Right atrium auricular region (tissue), 2 donors: Measurements from ENCODE around the gene CLVS2. TPM values are rescaled to one million over a fixed set of nuclear protein-coding genes. Genes with fewer than 3 reads are reported as not detected.

Experiments used
- DNase-seq: peaks from one replicate; pipeline ENCODE4 v3.0.0-alpha.2; 2019; ENCODE audit warnings: low spot score
- H3K27ac ChIP-seq, 2 donors: fragments of 200-600 bp; sonication (generic); 1 replicate in 1 of 2; 2 replicates in 1 of 2; pipeline ENCODE4 v1.5.1; 2016 to 2019
- H3K27me3 ChIP-seq, 2 donors: fragments of 200-600 bp; sonication (generic); one replicate each; pipeline versions ENCODE4 v1.5.1 to v1.6.0; 2017 to 2019
- H3K36me3 ChIP-seq: fragments of 200-600 bp; sonication (generic); one replicate; pipeline ENCODE4 v1.5.1; 2016
- H3K4me1 ChIP-seq, 2 donors: fragments of 200-600 bp; sonication (generic); one replicate each; pipeline versions ENCODE4 v1.5.1 to v1.6.0; 2017 to 2019
- H3K4me3 ChIP-seq, 2 donors: fragments of 200-600 bp; sonication (generic); 1 replicate in 1 of 2; 2 replicates in 1 of 2; pipeline ENCODE4 v1.5.1; 2017 to 2019; ENCODE audit warnings: mild to moderate bottlenecking in 1 of 2, moderate library complexity in 1 of 2
- H3K9me3 ChIP-seq, 2 donors: fragments of 200-600 bp; sonication (generic); one replicate each; pipeline ENCODE4 v1.5.1; 2019
- CTCF ChIP-seq, 2 donors: fragments of 200-600 bp; sonication (generic); IDR thresholded peaks; one replicate each; pipeline ENCODE4 v1.5.1; 2019; ENCODE audit warnings: antibody characterized with exemption in 2 of 2
- total RNA-seq, 2 donors: library from RNA; depleted of rRNA; stranded (reverse); fragments of >200 nt; gene quantifications; one replicate each; pipeline ENCODE4 v1.1.0, GENCODE V29; 2016

CLVS2 gene
- total RNA-seq, 2 donors from 2014 or later = not detected

DNA sequence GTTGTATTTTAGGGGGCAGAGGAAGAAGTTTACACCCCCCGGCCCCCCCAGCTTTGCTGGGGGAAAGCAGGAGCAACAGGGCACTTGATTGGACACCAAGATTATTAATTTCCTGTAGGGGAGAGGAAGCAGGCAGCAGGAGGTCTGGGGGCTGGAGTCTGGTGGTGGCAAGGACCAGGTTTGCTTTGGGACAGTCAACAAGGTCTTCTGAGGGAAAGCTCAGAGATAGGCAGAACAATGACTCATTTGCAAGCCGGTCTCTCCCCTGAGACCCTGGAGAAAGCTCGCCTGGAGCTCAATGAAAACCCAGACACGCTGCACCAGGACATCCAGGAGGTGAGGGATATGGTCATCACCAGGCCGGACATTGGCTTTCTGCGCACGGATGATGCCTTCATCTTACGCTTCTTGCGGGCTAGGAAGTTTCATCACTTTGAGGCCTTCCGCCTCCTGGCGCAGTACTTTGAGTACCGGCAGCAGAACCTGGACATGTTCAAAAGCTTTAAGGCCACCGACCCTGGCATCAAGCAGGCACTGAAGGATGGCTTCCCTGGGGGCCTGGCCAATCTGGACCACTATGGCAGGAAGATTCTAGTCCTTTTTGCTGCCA lies 1.6 kb downstream of the CLVS2 start:
- Histone ChIP-seq H3K27ac (no peak overlapping the region), H3K4me1 (peaks cover 0 to 11% of the 10 kb centered on the region in 2 donors), H3K9me3 (no peaks in the 10 kb centered on the region), H3K36me3 (no peaks in the 10 kb centered on the region), H3K27me3 (peaks cover 3 to 13% of the 10 kb centered on the region in 2 donors), H3K4me3 (no peak overlapping the region)
- DNase-seq = no peak
- TF ChIP-seq CTCF (IDR thresholded peaks at IDR 0.05) = no peak

DNA sequence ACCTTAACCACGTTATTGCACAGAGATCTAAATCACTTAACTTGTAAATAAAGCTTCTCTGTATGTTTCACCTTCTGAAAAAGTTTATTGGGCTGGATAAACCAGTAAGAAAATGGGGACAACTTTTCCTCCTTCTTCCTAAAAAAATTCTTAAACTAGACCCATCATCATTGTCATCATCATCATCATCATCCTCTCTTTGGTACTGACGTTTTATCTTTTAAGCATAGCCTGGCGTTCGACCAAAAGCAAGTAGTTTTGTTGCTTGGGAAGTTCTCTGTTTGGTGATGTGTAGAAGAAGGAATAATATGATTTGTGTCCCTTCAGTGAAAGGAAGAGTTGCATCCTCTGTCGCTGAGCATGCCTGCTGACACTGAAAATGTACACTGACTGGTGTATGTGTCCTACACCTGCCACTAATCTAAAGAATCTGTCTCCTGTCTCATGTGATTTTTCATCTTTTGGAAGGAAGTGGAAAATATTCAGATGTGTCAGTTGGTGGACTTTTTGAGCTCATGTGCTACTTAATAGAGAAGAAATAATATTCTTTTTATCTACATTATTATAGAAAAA lies 2.5 kb downstream of the CLVS2 start:
- Histone ChIP-seq H3K4me1 (peaks cover 0 to 11% of the 10 kb centered on the region in 2 donors), H3K4me3 (no peak overlapping the region), H3K27me3 (peaks cover 3 to 13% of the 10 kb centered on the region in 2 donors), H3K9me3 (no peaks in the 10 kb centered on the region), H3K36me3 (no peaks in the 10 kb centered on the region), H3K27ac (no peak overlapping the region)
- no peak for DNase-seq
- TF ChIP-seq CTCF (IDR thresholded peaks at IDR 0.05) = no peak

DNA sequence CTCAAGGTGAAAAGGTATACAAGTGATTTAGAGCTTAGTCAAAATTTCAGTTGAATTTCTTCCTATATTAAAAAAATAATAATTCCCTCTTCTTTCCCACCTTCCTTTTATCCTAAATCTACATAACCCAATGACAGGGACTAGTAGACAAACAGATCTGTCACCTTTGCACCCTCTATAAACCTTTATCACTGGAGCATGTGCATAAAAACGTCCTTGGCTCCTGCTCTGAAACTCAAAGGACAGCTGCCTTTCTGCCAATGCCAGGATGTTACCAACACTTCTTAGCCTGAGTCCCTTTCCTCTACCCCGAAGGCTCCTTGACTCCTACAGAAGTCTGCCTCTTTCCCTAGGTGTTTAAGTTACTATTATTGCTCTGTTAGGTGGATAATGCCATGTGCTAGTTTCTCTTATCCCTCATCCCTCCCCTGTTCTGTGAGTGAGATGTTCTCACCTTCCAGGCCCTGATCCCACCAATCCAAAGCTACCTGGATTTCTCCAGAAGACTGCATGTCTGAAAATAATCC lies 4.3 kb downstream of the CLVS2 start:
- no peak for TF ChIP-seq CTCF (IDR thresholded peaks at IDR 0.05)
- Histone ChIP-seq H3K27me3 (peaks cover 3 to 13% of the 10 kb centered on the region in 2 donors), H3K4me3 (no peak overlapping the region), H3K27ac (no peak overlapping the region), H3K9me3 (no peaks in the 10 kb centered on the region), H3K36me3 (no peaks in the 10 kb centered on the region), H3K4me1 (peaks cover 0 to 11% of the 10 kb centered on the region in 2 donors)
- no peak for DNase-seq

GRCh38 chr6:123001540-123001939 lies 5.5 kb downstream of the CLVS2 start:
- no peaks in the 10 kb centered on the region for H3K9me3 ChIP-seq
- no peak for DNase-seq
- H3K27me3 ChIP-seq = peaks cover 0 to 7% of the 10 kb centered on the region in 2 donors
- TF ChIP-seq CTCF (IDR thresholded peaks at IDR 0.05) = no peak
- no peaks in the 10 kb centered on the region for H3K36me3 ChIP-seq
- no peak overlapping the region for H3K4me3 ChIP-seq
- no peak overlapping the region for H3K27ac ChIP-seq
- H3K4me1 ChIP-seq = peaks cover 0 to 3% of the 10 kb centered on the region in 2 donors

- Histone ChIP-seq H3K27ac (no peak overlapping the region), H3K9me3 (no peaks in the 10 kb centered on the region), H3K4me1 (no peaks in the 10 kb centered on the region), H3K36me3 (no peaks in the 10 kb centered on the region), H3K27me3 (no peaks in the 10 kb centered on the region), H3K4me3 (no peak overlapping the region)
- TF ChIP-seq CTCF (IDR thresholded peaks at IDR 0.05) = no peak
- no peak for DNase-seq
Observed at GRCh38 chr6:123007885-123008284, 11.8 kb downstream of the CLVS2 start.
